Measurements from ENCODE around the gene GGA2. TPM values are rescaled to one million over a fixed set of nuclear protein-coding genes. Genes with fewer than 3 reads are reported as not detected.

GGA2 gene
- total RNA-seq (2021) = 68.5 and 85.1 TPM in 2 replicates
- percentile 81 among the genes with signal in this experiment for Bru-seq, nascent RNA
- BruChase-seq, experiment 1, labeled RNA remaining after a 2-hour chase = percentile 82 among the genes with signal in this experiment
- BruChase-seq, experiment 2, labeled RNA remaining after a 6-hour chase = percentile 85 among the genes with signal in this experiment
- long read RNA-seq, full-length matches to known transcripts = 60 of 93 reads
- long read RNA-seq, partial matches to known transcripts = 7 of 93 reads
- long read RNA-seq, other reads (novel, unspliced or antisense) = 26 of 93 reads

GRCh38 chr16:23510164-23510914 is at the start of gene GGA2:
Gene GGA2 (minus strand): TSS chr16:23510494. CDS start chr16:23510411, 83 bp downstream.
- Histone ChIP-seq H3K9me3 (ENCODE audit: insufficient read depth, low read depth) (no peaks in the 10 kb centered on the region), H3K9me2 (ENCODE audit: insufficient read depth) (no peaks in the 10 kb centered on the region), H3K4me1 (replicated peaks; ENCODE audit: insufficient read depth) (peaks cover 15% of the 10 kb centered on the region), H2AFZ (peak within 1 kb of the TSS; percentile 44; the same call in 1 of the 2 replicates), H3K27me3 (ENCODE audit: insufficient read depth, low read depth) (no peaks in the 10 kb centered on the region), H3K36me3 (ENCODE audit: low read depth) (no peaks in the 10 kb centered on the region), H3K4me2 (peak within 1 kb of the TSS; percentile 98), H4K20me1 (ENCODE audit: insufficient read depth) (peaks cover 19% of the 10 kb centered on the region), H3K79me2 (ENCODE audit: low read depth) (peaks cover 39% of the 10 kb centered on the region), H3K4me3 (peak within 1 kb of the TSS; percentile 69), H3K27ac (no peak within 1 kb of the TSS), H3F3A (ENCODE audit: insufficient read depth, low read depth) (peaks cover 34% of the 10 kb centered on the region; the same call in 1 of the 2 replicates)
- intact Hi-C loops (cut with micrococcal nuclease; ENCODE audit: unreplicated experiment) = loop anchor here (1.0 kb wide), 1 partner anchor 18 kb away; no protein-coding TSS in a partner anchor
- TF ChIP-seq CTCF (conservative IDR thresholded peaks at IDR 0.05) (no peak), EZH2 (IDR thresholded peaks at IDR 0.05; ENCODE audit: low read depth) (no peak)
- DNase-seq = peak; percentile 46 to 78
- BruUV-seq (replicated peaks) = no TSS peak
- CTCF ChIA-PET = no interaction called here
- POLR2A ChIA-PET (ENCODE audit: unreplicated experiment) = interaction anchor here (0.6 kb wide), 2 partner anchors 30 to 1322 kb away, joined by 5 to 12 read pairs; no protein-coding TSS in a partner anchor

GRCh38 chr16:23557779-23558702 is 47.7 kb upstream of the GGA2 start:
- peaks cover 13% of the 10 kb centered on the region; the same call in 1 of the 2 replicates for H3F3A ChIP-seq (ENCODE audit: insufficient read depth, low read depth)
- H3K36me3 ChIP-seq (ENCODE audit: low read depth) = peaks cover 37% of the 10 kb centered on the region
- H2AFZ ChIP-seq = peak overlapping the region; percentile 81; the same call in 1 of the 2 replicates
- H3K9me3 ChIP-seq (ENCODE audit: insufficient read depth, low read depth) = no peaks in the 10 kb centered on the region
- H3K27ac ChIP-seq = peak overlapping the region; percentile 43
- POLR2A ChIA-PET (ENCODE audit: unreplicated experiment) = interaction anchor here (0.5 to 0.8 kb wide), 2 partner anchors 20 to 224 kb away, joined by 4 to 6 read pairs; no protein-coding TSS in a partner anchor
- no TSS peak for BruUV-seq (replicated peaks)
- no peaks in the 10 kb centered on the region for H3K27me3 ChIP-seq (ENCODE audit: insufficient read depth, low read depth)
- H3K4me3 ChIP-seq = peak overlapping the region; percentile 98
- H3K9me2 ChIP-seq (ENCODE audit: insufficient read depth) = no peaks in the 10 kb centered on the region
- no peak for TF ChIP-seq EZH2 (IDR thresholded peaks at IDR 0.05; ENCODE audit: low read depth)
- no peak for TF ChIP-seq CTCF (conservative IDR thresholded peaks at IDR 0.05)
- peaks cover 56% of the 10 kb centered on the region for H3K79me2 ChIP-seq (ENCODE audit: low read depth)
- CTCF ChIA-PET = interaction anchor here (0.6 to 0.9 kb wide), 3 partner anchors 19 to 140 kb away, joined by 3 to 7 read pairs (median 4); no protein-coding TSS in a partner anchor
- peak overlapping the region; percentile 97 for H3K4me2 ChIP-seq
- H4K20me1 ChIP-seq (ENCODE audit: insufficient read depth) = peaks cover 18% of the 10 kb centered on the region
- no peak for DNase-seq
- peaks cover 26% of the 10 kb centered on the region for H3K4me1 ChIP-seq (replicated peaks; ENCODE audit: insufficient read depth)
- intact Hi-C loops (cut with micrococcal nuclease; ENCODE audit: unreplicated experiment) = loop anchor here (1.0 to 5.0 kb wide), 4 partner anchors 83 to 944 kb away; partner anchors contain the start of genes COG7, DCTN5 and PALB2
